ENCODE data around the gene SSR1. TPM values are rescaled to one million over a fixed set of nuclear protein-coding genes. Genes with fewer than 3 reads are reported as not detected.
A peak's percentile ranks its signal among the peaks of the same experiment; 100 is the strongest.

SSR1 gene
- total and polyA plus RNA-seq, 4 donors = 43.6 to 115 (median 79.9) TPM

DNA sequence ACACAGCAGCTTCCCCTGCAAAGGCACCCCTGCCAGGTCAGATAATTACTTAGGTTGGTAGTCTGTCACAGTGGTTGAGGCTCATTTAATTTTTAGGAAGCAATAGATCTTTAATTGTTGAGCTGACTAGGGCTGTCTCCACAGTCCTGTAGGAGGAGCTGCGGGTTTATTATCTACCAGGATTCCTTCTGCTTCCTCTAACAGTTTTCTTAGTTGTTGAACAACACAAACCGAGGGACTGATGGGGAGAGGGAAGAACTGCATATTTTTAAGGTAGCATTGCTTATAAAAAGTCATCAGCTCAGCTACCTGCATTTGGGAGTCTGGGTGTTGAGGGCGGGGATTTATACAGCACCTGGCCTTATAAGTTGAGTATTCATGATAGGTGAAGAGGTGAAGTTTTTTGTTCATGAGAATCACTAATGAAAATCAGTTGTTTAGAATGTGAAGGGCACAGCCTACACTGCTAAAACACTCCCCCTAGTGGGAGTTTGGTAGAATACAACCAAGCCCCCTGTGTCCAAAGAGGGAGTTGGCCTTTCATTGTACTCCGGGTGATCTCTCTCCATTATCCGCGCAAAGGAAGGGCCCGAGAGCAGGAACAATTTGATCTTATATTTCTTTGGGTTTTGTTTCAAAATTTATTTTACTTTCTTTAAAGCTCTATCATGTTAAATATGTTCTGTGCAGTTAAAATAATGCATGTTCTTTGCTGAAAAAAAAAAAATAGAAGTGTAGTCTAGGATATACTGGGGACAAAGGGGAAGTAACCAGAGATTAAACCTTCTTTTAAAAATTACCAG is 69.6 kb downstream of the SSR1 start:
- WGBS = 7% methylated on average over 7 of the region's 7 CpGs
- Histone ChIP-seq H3K27ac (ENCODE audit: low read depth in 1 of 2, low read length in 2 of 2) (peak overlapping the region; percentile 83 to 85), H3K9me3 (ENCODE audit: control insufficient read depth in 4 of 4, low read length in 3 of 4) (no peaks in the 10 kb centered on the region), H3K27me3 (ENCODE audit: control insufficient read depth in 4 of 4, insufficient read depth in 4 of 4, low read length in 3 of 4) (no peaks in the 10 kb centered on the region), H3K36me3 (ENCODE audit: control insufficient read depth in 4 of 4, insufficient read depth in 3 of 4, low read depth in 1 of 4, low read length in 3 of 4) (peaks cover 8 to 27% (median 23%) of the 10 kb centered on the region in 4 donors), H3K4me1 (ENCODE audit: control insufficient read depth in 4 of 4, insufficient read depth in 4 of 4, low read length in 3 of 4) (peaks cover 8 to 52% (median 42%) of the 10 kb centered on the region in 4 donors), H3K4me3 (ENCODE audit: low read depth in 1 of 3, low read length in 3 of 3) (no peak overlapping the region), H3K9ac (ENCODE audit: low read depth in 1 of 2, low read length in 2 of 2) (peak overlapping the region; percentile 4 to 93)
- DNase-seq (ENCODE audit: low spot score) = peak; percentile 61
- TF ChIP-seq, protein P1, sequence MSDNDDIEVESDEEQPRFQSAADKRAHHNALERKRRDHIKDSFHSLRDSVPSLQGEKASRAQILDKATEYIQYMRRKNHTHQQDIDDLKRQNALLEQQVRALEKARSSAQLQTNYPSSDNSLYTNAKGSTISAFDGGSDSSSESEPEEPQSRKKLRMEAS (IDR thresholded peaks at IDR 0.05) = no peak
- TF ChIP-seq, protein P2, sequence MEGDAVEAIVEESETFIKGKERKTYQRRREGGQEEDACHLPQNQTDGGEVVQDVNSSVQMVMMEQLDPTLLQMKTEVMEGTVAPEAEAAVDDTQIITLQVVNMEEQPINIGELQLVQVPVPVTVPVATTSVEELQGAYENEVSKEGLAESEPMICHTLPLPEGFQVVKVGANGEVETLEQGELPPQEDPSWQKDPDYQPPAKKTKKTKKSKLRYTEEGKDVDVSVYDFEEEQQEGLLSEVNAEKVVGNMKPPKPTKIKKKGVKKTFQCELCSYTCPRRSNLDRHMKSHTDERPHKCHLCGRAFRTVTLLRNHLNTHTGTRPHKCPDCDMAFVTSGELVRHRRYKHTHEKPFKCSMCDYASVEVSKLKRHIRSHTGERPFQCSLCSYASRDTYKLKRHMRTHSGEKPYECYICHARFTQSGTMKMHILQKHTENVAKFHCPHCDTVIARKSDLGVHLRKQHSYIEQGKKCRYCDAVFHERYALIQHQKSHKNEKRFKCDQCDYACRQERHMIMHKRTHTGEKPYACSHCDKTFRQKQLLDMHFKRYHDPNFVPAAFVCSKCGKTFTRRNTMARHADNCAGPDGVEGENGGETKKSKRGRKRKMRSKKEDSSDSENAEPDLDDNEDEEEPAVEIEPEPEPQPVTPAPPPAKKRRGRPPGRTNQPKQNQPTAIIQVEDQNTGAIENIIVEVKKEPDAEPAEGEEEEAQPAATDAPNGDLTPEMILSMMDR (IDR thresholded peaks at IDR 0.05; ENCODE audit: low read depth, low read length, missing input control) = peak; percentile 90
- TF ChIP-seq, protein P3, sequence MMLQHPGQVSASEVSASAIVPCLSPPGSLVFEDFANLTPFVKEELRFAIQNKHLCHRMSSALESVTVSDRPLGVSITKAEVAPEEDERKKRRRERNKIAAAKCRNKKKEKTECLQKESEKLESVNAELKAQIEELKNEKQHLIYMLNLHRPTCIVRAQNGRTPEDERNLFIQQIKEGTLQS (IDR thresholded peaks at IDR 0.05) = no peak
- TF ChIP-seq GABPA (IDR thresholded peaks at IDR 0.05 in 1 of 2, conservative IDR thresholded peaks at IDR 0.05 in 1 of 2) = no peak
- TF ChIP-seq RXRA (IDR thresholded peaks at IDR 0.05) = peak; percentile 27 to 31
- no peak for TF ChIP-seq EGR1 (IDR thresholded peaks at IDR 0.05; ENCODE audit: low read depth in 2 of 2)
- TF ChIP-seq RAD21 (IDR thresholded peaks at IDR 0.05) = peak; percentile 95 to 96

DNA sequence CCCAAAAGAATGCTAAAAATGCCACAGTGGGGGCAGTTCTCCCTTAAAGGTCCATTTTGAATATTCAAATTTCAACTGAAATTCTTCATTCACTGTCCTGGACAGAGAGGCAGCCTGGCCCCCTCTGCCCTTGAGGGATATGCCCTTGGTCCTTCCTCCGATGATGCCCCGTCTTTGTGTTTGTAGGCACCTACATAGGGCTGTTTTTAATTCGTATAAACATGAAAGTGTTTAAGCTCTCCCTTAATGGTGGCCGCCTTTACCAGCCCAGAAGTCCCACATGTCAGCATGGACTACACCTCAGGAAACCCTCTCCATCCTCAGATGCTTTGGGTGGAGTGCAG is 70.2 kb downstream of the SSR1 start:
- H3K4me1 ChIP-seq (ENCODE audit: control insufficient read depth in 4 of 4, insufficient read depth in 4 of 4, low read length in 3 of 4) = peaks cover 8 to 54% (median 43%) of the 10 kb centered on the region in 4 donors
- H3K36me3 ChIP-seq (ENCODE audit: control insufficient read depth in 4 of 4, insufficient read depth in 3 of 4, low read depth in 1 of 4, low read length in 3 of 4) = peaks cover 8 to 22% (median 18%) of the 10 kb centered on the region in 4 donors
- H3K27me3 ChIP-seq (ENCODE audit: control insufficient read depth in 4 of 4, insufficient read depth in 4 of 4, low read length in 3 of 4) = no peaks in the 10 kb centered on the region
- peak overlapping the region; percentile 4 to 93 for H3K9ac ChIP-seq (ENCODE audit: low read depth in 1 of 2, low read length in 2 of 2)
- peak overlapping the region; percentile 83 to 85 for H3K27ac ChIP-seq (ENCODE audit: low read depth in 1 of 2, low read length in 2 of 2)
- WGBS = 70% methylated on average over 4 of the region's 4 CpGs
- H3K4me3 ChIP-seq (ENCODE audit: low read depth in 1 of 3, low read length in 3 of 3) = no peak overlapping the region
- DNase-seq (ENCODE audit: low spot score) = no peak
- TF ChIP-seq, protein P3 (IDR thresholded peaks at IDR 0.05) = no peak
- H3K9me3 ChIP-seq (ENCODE audit: control insufficient read depth in 4 of 4, low read length in 3 of 4) = no peaks in the 10 kb centered on the region

DNA sequence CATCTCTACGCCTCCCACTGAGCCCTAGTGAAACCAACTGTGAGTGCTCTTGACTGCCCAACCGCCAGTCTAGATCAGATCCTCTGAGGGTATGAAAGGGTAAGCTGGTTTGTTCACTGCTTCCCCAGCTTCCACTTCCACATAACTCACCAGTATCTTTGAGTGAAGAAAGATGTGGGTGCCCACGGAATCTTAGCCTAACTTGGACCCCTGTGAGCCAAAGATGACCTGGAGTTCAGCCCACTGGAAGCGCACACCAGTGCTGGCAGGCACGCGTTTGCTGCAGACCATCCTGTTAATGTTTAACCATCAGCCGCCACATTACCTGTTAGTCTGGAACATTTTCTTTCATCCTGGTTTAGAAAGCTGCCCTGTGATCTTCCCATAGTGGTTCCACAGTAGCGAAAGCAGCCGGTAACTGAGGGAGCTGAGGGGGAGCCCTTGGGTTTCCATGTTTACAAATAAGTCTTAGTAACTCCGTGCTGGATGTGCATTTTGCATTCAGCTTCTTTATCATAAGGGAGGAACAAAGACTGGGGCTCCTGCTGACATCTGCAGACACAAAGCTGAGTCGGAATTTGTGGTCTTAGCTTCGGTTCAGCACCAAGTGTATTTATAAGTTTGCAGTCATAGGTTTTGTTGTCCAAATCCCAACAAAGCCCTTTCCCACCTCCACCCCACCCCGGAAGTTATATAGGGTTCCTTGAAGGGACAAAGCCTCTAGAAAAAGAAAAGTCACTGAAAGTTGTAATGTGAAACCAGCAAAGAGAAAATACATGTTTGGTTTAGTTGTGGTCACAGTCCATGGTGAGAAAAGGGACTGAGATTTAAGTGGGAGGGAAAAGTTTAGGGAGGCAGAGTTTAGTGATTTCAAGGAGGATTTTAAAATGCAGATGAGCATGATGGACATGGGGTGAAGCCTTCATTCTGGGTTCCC is 71.0 kb downstream of the SSR1 start:
- no peaks in the 10 kb centered on the region for H3K27me3 ChIP-seq (ENCODE audit: control insufficient read depth in 4 of 4, insufficient read depth in 4 of 4, low read length in 3 of 4)
- H3K9ac ChIP-seq (ENCODE audit: low read depth in 1 of 2, low read length in 2 of 2) = peak overlapping the region; percentile 57 to 93
- H3K4me3 ChIP-seq (ENCODE audit: low read depth in 1 of 3, low read length in 3 of 3) = no peak overlapping the region
- H3K27ac ChIP-seq (ENCODE audit: low read depth in 1 of 2, low read length in 2 of 2) = peak overlapping the region; percentile 83 to 85
- H3K9me3 ChIP-seq (ENCODE audit: control insufficient read depth in 4 of 4, low read length in 3 of 4) = no peaks in the 10 kb centered on the region
- DNase-seq (ENCODE audit: low spot score) = no peak
- peaks cover 8 to 58% (median 47%) of the 10 kb centered on the region in 4 donors for H3K4me1 ChIP-seq (ENCODE audit: control insufficient read depth in 4 of 4, insufficient read depth in 4 of 4, low read length in 3 of 4)
- peaks cover 7 to 15% (median 11%) of the 10 kb centered on the region in 4 donors for H3K36me3 ChIP-seq (ENCODE audit: control insufficient read depth in 4 of 4, insufficient read depth in 3 of 4, low read depth in 1 of 4, low read length in 3 of 4)
- 30% methylated on average over 13 of the region's 13 CpGs for WGBS
- TF ChIP-seq JUND (IDR thresholded peaks at IDR 0.05) (peak in 1 of 2 donors; percentile 8), RXRA (IDR thresholded peaks at IDR 0.05) (peak; percentile 66 to 87), HNF4A (conservative IDR thresholded peaks at IDR 0.05) (peak; percentile 46 to 67), SP1 (IDR thresholded peaks at IDR 0.05) (peak; percentile 68), FOXA2 (IDR thresholded peaks at IDR 0.05) (no peak), YY1 (IDR thresholded peaks at IDR 0.05) (peak; percentile 61), RAD21 (IDR thresholded peaks at IDR 0.05) (peak; percentile 50), GABPA (IDR thresholded peaks at IDR 0.05 in 1 of 2, conservative IDR thresholded peaks at IDR 0.05 in 1 of 2) (peak in 1 of 2 donors; percentile 9)
- TF ChIP-seq, protein P2 (IDR thresholded peaks at IDR 0.05; ENCODE audit: low read depth, low read length, missing input control) = no peak
- TF ChIP-seq, protein P1 (IDR thresholded peaks at IDR 0.05) = peak; percentile 54
- TF ChIP-seq, protein P4, sequence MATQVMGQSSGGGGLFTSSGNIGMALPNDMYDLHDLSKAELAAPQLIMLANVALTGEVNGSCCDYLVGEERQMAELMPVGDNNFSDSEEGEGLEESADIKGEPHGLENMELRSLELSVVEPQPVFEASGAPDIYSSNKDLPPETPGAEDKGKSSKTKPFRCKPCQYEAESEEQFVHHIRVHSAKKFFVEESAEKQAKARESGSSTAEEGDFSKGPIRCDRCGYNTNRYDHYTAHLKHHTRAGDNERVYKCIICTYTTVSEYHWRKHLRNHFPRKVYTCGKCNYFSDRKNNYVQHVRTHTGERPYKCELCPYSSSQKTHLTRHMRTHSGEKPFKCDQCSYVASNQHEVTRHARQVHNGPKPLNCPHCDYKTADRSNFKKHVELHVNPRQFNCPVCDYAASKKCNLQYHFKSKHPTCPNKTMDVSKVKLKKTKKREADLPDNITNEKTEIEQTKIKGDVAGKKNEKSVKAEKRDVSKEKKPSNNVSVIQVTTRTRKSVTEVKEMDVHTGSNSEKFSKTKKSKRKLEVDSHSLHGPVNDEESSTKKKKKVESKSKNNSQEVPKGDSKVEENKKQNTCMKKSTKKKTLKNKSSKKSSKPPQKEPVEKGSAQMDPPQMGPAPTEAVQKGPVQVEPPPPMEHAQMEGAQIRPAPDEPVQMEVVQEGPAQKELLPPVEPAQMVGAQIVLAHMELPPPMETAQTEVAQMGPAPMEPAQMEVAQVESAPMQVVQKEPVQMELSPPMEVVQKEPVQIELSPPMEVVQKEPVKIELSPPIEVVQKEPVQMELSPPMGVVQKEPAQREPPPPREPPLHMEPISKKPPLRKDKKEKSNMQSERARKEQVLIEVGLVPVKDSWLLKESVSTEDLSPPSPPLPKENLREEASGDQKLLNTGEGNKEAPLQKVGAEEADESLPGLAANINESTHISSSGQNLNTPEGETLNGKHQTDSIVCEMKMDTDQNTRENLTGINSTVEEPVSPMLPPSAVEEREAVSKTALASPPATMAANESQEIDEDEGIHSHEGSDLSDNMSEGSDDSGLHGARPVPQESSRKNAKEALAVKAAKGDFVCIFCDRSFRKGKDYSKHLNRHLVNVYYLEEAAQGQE (IDR thresholded peaks at IDR 0.05) = peak; percentile 92

All from liver (tissue), 9 donors.